Measurements from ENCODE around the gene INF2. TPM values are rescaled to one million over a fixed set of nuclear protein-coding genes. Genes with fewer than 3 reads are reported as not detected.

The INF2 gene
- total RNA-seq, 1 donor from 2014 or later = 7.8 TPM

GRCh38 chr14:104757681-104758392 lies 68.4 kb downstream of the INF2 start:
- no peak overlapping the region for H3K27ac Mint-ChIP-seq
- Histone ChIP-seq H2AFZ (replicated peaks) (no peak overlapping the region), H3K27me3 (no peaks in the 10 kb centered on the region), H3K79me2 (ENCODE audit: low read depth) (peaks cover 41% of the 10 kb centered on the region), H4K20me1 (ENCODE audit: low read depth) (peaks cover 76% of the 10 kb centered on the region), H3K4me1 (peaks cover 7% of the 10 kb centered on the region), H3F3A (ENCODE audit: low read depth) (no peaks in the 10 kb centered on the region), H3K9ac (no peak overlapping the region), H3K4me3 (no peak overlapping the region), H3K27ac (no peak overlapping the region), H3K9me3 (ENCODE audit: low read depth) (no peaks in the 10 kb centered on the region), H3K36me3 (no peaks in the 10 kb centered on the region), H3K4me2 (no peak overlapping the region)
- H3K36me3 Mint-ChIP-seq = peaks cover 23% of the 10 kb centered on the region
- DNase-seq (ENCODE audit: low spot score) = no peak
- peaks cover 20% of the 10 kb centered on the region for H3K4me1 Mint-ChIP-seq
- H3K9me3 Mint-ChIP-seq = no peaks in the 10 kb centered on the region
- peaks cover 2% of the 10 kb centered on the region for H3K27me3 Mint-ChIP-seq (ENCODE audit: insufficient read depth, low read depth)
- H3K4me3 Mint-ChIP-seq = no peak overlapping the region
- TF ChIP-seq EZH2 (IDR thresholded peaks at IDR 0.05) = no peak
- TF ChIP-seq EZH2phosphoT487 (IDR thresholded peaks at IDR 0.05) = no peak
- no peak for TF ChIP-seq CTCF (IDR thresholded peaks at IDR 0.05)

GRCh38 chr14:104758981-104759969 lies 69.9 kb downstream of the INF2 start:
- H3F3A ChIP-seq (ENCODE audit: low read depth) = no peaks in the 10 kb centered on the region
- Mint-ChIP-seq H3K9me3 (no peaks in the 10 kb centered on the region), H3K27ac (no peak overlapping the region), H3K27me3 (ENCODE audit: insufficient read depth, low read depth) (peaks cover 2% of the 10 kb centered on the region), H3K36me3 (peaks cover 27% of the 10 kb centered on the region), H3K4me1 (peaks cover 13% of the 10 kb centered on the region), H3K4me3 (no peak overlapping the region)
- H3K4me1 ChIP-seq = peaks cover 2% of the 10 kb centered on the region
- H3K79me2 ChIP-seq (ENCODE audit: low read depth) = peaks cover 28% of the 10 kb centered on the region
- H2AFZ ChIP-seq (replicated peaks) = no peak overlapping the region
- H4K20me1 ChIP-seq (ENCODE audit: low read depth) = peaks cover 63% of the 10 kb centered on the region
- H3K9me3 ChIP-seq (ENCODE audit: low read depth) = no peaks in the 10 kb centered on the region
- H3K4me3 ChIP-seq = no peak overlapping the region
- H3K9ac ChIP-seq = no peak overlapping the region
- no peak for DNase-seq (ENCODE audit: low spot score)
- no peaks in the 10 kb centered on the region for H3K27me3 ChIP-seq
- H3K4me2 ChIP-seq = no peak overlapping the region
- no peak overlapping the region for H3K27ac ChIP-seq
- TF ChIP-seq EZH2 (IDR thresholded peaks at IDR 0.05) (no peak), EZH2phosphoT487 (IDR thresholded peaks at IDR 0.05) (no peak), CTCF (IDR thresholded peaks at IDR 0.05) (no peak)
- H3K36me3 ChIP-seq = peaks cover 3% of the 10 kb centered on the region

- Histone ChIP-seq H3K36me3 (peaks cover 3% of the 10 kb centered on the region), H3F3A (ENCODE audit: low read depth) (peaks cover 7% of the 10 kb centered on the region), H4K20me1 (ENCODE audit: low read depth) (peaks cover 21% of the 10 kb centered on the region), H2AFZ (replicated peaks) (no peak overlapping the region), H3K9ac (no peak overlapping the region), H3K79me2 (ENCODE audit: low read depth) (no peaks in the 10 kb centered on the region), H3K4me1 (peaks cover 4% of the 10 kb centered on the region), H3K27ac (no peak overlapping the region), H3K4me2 (no peak overlapping the region), H3K9me3 (ENCODE audit: low read depth) (no peaks in the 10 kb centered on the region), H3K4me3 (no peak overlapping the region), H3K27me3 (no peaks in the 10 kb centered on the region)
- H3K27me3 Mint-ChIP-seq (ENCODE audit: insufficient read depth, low read depth) = peaks cover 2% of the 10 kb centered on the region
- H3K4me3 Mint-ChIP-seq = no peak overlapping the region
- no peak for DNase-seq (ENCODE audit: low spot score)
- H3K4me1 Mint-ChIP-seq = peaks cover 20% of the 10 kb centered on the region
- TF ChIP-seq EZH2phosphoT487 (IDR thresholded peaks at IDR 0.05) = no peak
- no peak for TF ChIP-seq CTCF (IDR thresholded peaks at IDR 0.05)
- TF ChIP-seq EZH2 (IDR thresholded peaks at IDR 0.05) = no peak
- peaks cover 2% of the 10 kb centered on the region for H3K9me3 Mint-ChIP-seq
- no peak overlapping the region for H3K27ac Mint-ChIP-seq
- H3K36me3 Mint-ChIP-seq = peaks cover 25% of the 10 kb centered on the region
Observed at GRCh38 chr14:104765517-104765916, 76.1 kb downstream of the INF2 start.

All from neural progenitor cell (in vitro differentiated cells).